ENCODE results near the gene DHX8.

DNA sequence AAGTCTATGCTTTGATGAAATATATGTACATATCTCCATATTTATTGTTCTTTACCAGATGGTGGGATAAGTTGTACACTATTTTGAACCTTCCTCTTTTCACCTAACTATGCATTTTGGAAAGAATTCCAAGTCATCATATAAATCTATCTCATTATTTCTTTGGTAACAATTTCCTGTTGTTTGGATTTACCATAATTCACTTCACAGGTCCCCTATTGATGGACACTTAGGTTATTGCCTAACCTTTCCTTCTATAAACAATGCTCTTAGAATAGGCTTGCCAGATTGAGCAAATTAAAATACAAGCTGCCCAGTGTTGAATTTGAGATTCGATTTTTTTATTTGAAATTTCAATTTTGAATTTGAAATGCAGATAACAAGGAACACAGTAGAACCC lies 28.9 kb upstream of the DHX8 start:
- no peak for TF ChIP-seq POLR2AphosphoS5 (IDR thresholded peaks at IDR 0.05; ENCODE audit: low read depth, low read length)
- TF ChIP-seq, protein P1, sequence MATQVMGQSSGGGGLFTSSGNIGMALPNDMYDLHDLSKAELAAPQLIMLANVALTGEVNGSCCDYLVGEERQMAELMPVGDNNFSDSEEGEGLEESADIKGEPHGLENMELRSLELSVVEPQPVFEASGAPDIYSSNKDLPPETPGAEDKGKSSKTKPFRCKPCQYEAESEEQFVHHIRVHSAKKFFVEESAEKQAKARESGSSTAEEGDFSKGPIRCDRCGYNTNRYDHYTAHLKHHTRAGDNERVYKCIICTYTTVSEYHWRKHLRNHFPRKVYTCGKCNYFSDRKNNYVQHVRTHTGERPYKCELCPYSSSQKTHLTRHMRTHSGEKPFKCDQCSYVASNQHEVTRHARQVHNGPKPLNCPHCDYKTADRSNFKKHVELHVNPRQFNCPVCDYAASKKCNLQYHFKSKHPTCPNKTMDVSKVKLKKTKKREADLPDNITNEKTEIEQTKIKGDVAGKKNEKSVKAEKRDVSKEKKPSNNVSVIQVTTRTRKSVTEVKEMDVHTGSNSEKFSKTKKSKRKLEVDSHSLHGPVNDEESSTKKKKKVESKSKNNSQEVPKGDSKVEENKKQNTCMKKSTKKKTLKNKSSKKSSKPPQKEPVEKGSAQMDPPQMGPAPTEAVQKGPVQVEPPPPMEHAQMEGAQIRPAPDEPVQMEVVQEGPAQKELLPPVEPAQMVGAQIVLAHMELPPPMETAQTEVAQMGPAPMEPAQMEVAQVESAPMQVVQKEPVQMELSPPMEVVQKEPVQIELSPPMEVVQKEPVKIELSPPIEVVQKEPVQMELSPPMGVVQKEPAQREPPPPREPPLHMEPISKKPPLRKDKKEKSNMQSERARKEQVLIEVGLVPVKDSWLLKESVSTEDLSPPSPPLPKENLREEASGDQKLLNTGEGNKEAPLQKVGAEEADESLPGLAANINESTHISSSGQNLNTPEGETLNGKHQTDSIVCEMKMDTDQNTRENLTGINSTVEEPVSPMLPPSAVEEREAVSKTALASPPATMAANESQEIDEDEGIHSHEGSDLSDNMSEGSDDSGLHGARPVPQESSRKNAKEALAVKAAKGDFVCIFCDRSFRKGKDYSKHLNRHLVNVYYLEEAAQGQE (IDR thresholded peaks at IDR 0.05; ENCODE audit: insufficient read depth in 1 of 2, low read depth in 2 of 2, low read length in 2 of 2) = no peak
- TF ChIP-seq TAF1 (IDR thresholded peaks at IDR 0.05; ENCODE audit: borderline replicate concordance, insufficient read depth, low read length) = no peak
- TF ChIP-seq SIN3A (IDR thresholded peaks at IDR 0.05; ENCODE audit: borderline replicate concordance, insufficient read depth, low read length) = no peak
- no peak for TF ChIP-seq FOXP2 (optimal IDR thresholded peaks at IDR 0.05; ENCODE audit: borderline replicate concordance, extremely low read depth, extremely low read length, insufficient read depth)

Measured in PFSK-1 (cell line).